Pons (tissue), 1 donor: ENCODE measurements around the gene TRIM67.

Source experiments
- DNase-seq: peaks from one replicate; pipeline ENCODE4 v3.0.0-alpha.2; 2016; ENCODE audit warnings: low spot score

The TRIM67 gene

GRCh38 chr1:231233735-231234417, 72.0 kb downstream of the TRIM67 start:
- no peak for DNase-seq

- DNase-seq: no peak
These were observed 72.6 kb downstream of the TRIM67 start for GRCh38 chr1:231234506-231234905.

GRCh38 chr1:231235526-231236207, 73.8 kb downstream of the TRIM67 start:
- no peak for DNase-seq

- DNase-seq: no peak
These were observed 74.3 kb downstream of the TRIM67 start for GRCh38 chr1:231236208-231236591.

GRCh38 chr1:231236938-231237337, 75.1 kb downstream of the TRIM67 start:
- no peak for DNase-seq

GRCh38 chr1:231238298-231238697, 76.4 kb downstream of the TRIM67 start:
- no peak for DNase-seq

GRCh38 chr1:231240531-231240882, 78.6 kb downstream of the TRIM67 start:
- DNase-seq: no peak

GRCh38 chr1:231240883-231241735, 79.3 kb downstream of the TRIM67 start, which contains the start of gene GNPAT:
GNPAT (plus strand) TSS chr1:231241212; CDS start chr1:231241379, 167 bp downstream.
- peak; percentile 75 for DNase-seq

- no peak for DNase-seq
These were observed 79.9 kb downstream of the TRIM67 start for GRCh38 chr1:231241750-231242149.

- DNase-seq: no peak
These were observed 80.8 kb downstream of the TRIM67 start for GRCh38 chr1:231242516-231243198.

GRCh38 chr1:231248778-231249177, 86.9 kb downstream of the TRIM67 start:
- DNase-seq: no peak

- DNase-seq: no peak
These were observed 90.5 kb downstream of the TRIM67 start for GRCh38 chr1:231252336-231252735.

- DNase-seq: no peak
These were observed 98.5 kb downstream of the TRIM67 start for GRCh38 chr1:231260351-231260750.

GRCh38 chr1:231264642-231265041, 102.8 kb downstream of the TRIM67 start:
- no peak for DNase-seq

GRCh38 chr1:231265379-231265778, 103.5 kb downstream of the TRIM67 start:
- peak; percentile 84 for DNase-seq

- no peak for DNase-seq
These were observed 105.0 kb downstream of the TRIM67 start for GRCh38 chr1:231266811-231267322.
